Trophoblast cell (in vitro differentiated cells and primary cell): ENCODE results near the gene GALNS.

ENCODE experiments used
- DNase-seq, 2 donors: peaks; one replicate each; pipeline ENCODE4 v3.0.0-alpha.2; 2016
- H2AFZ ChIP-seq: 2 replicates; pipeline ENCODE4 v1.6.1; 2013; ENCODE audit warnings: low read length, moderate library complexity, mild to moderate bottlenecking; ENCODE audit not compliant: insufficient read depth, poor library complexity
- H2AK5ac ChIP-seq: 2 replicates; pipeline ENCODE4 v1.6.1; 2013; ENCODE audit warnings: mild to moderate bottlenecking, low read length
- H2BK120ac ChIP-seq: 2 replicates; pipeline ENCODE4 v1.6.1; 2013; ENCODE audit warnings: low read length, mild to moderate bottlenecking, moderate library complexity; ENCODE audit not compliant: insufficient read depth, poor library complexity
- H2BK12ac ChIP-seq: 2 replicates; pipeline ENCODE4 v1.6.1; 2013; ENCODE audit warnings: mild to moderate bottlenecking, low read length, moderate library complexity
- H2BK5ac ChIP-seq: 2 replicates; pipeline ENCODE4 v1.6.1; 2013; ENCODE audit warnings: low read length, low read depth, moderate library complexity, mild to moderate bottlenecking; ENCODE audit not compliant: poor library complexity
- H3K14ac ChIP-seq: 2 replicates; pipeline ENCODE4 v1.6.1; 2013; ENCODE audit warnings: mild to moderate bottlenecking, low read length
- H3K18ac ChIP-seq: 2 replicates; pipeline ENCODE4 v1.6.1; 2013; ENCODE audit warnings: mild to moderate bottlenecking, low read length
- H3K23ac ChIP-seq: 2 replicates; pipeline ENCODE4 v1.6.1; 2013; ENCODE audit warnings: low read length
- H3K27ac ChIP-seq: 2 replicates; pipeline ENCODE4 v1.5.1; 2013; ENCODE audit warnings: low read depth, mild to moderate bottlenecking, inconsistent platforms, low read length, moderate library complexity
- H3K27me3 ChIP-seq: 2 replicates; pipeline ENCODE4 v1.6.1; 2013; ENCODE audit warnings: inconsistent platforms, mild to moderate bottlenecking, low read length, moderate library complexity; ENCODE audit not compliant: insufficient read depth
- H3K36me3 ChIP-seq, 2 experiments: 1 replicate in 1 of 2; 2 replicates in 1 of 2; pipeline ENCODE4 v1.6.1; 2013; ENCODE audit warnings: low read length in 2 of 2, mild to moderate bottlenecking in 2 of 2, moderate library complexity in 1 of 2; ENCODE audit not compliant: insufficient read depth in 2 of 2, control insufficient read depth in 1 of 2
- H3K4ac ChIP-seq: 2 replicates; pipeline ENCODE4 v1.6.1; 2013; ENCODE audit warnings: low read depth, mild to moderate bottlenecking, low read length, moderate library complexity
- H3K4me1 ChIP-seq, 2 experiments: 1 replicate in 1 of 2; 2 replicates in 1 of 2; pipeline ENCODE4 v1.6.1; 2013; ENCODE audit warnings: low read length in 2 of 2, mild to moderate bottlenecking in 2 of 2, moderate library complexity in 1 of 2; ENCODE audit not compliant: insufficient read depth in 2 of 2, control insufficient read depth in 1 of 2
- H3K4me2 ChIP-seq: 2 replicates; pipeline ENCODE4 v1.6.1; 2013; ENCODE audit warnings: inconsistent platforms, mild to moderate bottlenecking, low read length, moderate library complexity
- H3K4me3 ChIP-seq: 2 replicates; pipeline ENCODE4 v1.5.1; 2013; ENCODE audit warnings: mild to moderate bottlenecking, low read depth, low read length, inconsistent platforms
- H3K79me1 ChIP-seq: one replicate; pipeline ENCODE4 v1.6.1; 2013; ENCODE audit warnings: low read length
- H3K79me2 ChIP-seq: 2 replicates; pipeline ENCODE4 v1.6.1; 2013; ENCODE audit warnings: low read length, mild to moderate bottlenecking; ENCODE audit not compliant: control insufficient read depth, insufficient read depth, poor library complexity
- H3K9ac ChIP-seq: 2 replicates; pipeline ENCODE4 v1.6.1; 2013; ENCODE audit warnings: mild to moderate bottlenecking, low read length
- H3K9me3 ChIP-seq: 2 replicates; pipeline ENCODE4 v1.6.1; 2013; ENCODE audit warnings: low read depth, mild to moderate bottlenecking, control low read depth, inconsistent platforms, low read length; ENCODE audit not compliant: insufficient read depth
- H4K12ac ChIP-seq: 2 replicates; pipeline ENCODE4 v1.6.1; 2013; ENCODE audit warnings: low read depth, mild to moderate bottlenecking, low read length, moderate library complexity
- H4K8ac ChIP-seq: 2 replicates; pipeline ENCODE4 v1.6.1; 2013; ENCODE audit warnings: low read depth, mild to moderate bottlenecking, low read length, moderate library complexity
- H4K91ac ChIP-seq: one replicate; pipeline ENCODE4 v1.6.1; 2013; ENCODE audit warnings: low read depth, mild to moderate bottlenecking, low read length, moderate library complexity
- WGBS: extraction: QIAGEN DNeasy Blood & Tissue Kit; methylation state at CpG from one replicate; pipeline ENCODE4 v1.1.7; 2013; ENCODE audit warnings: missing lambda C conversion rate; ENCODE audit not compliant: insufficient read length, insufficient coverage; ENCODE audit errors: extremely low coverage; 5-methylcytosine and 5-hydroxymethylcytosine counted together

Gene GALNS

GRCh38 chr16:88830783-88831182 lies 26.0 kb downstream of the GALNS start:
- Histone ChIP-seq H2BK120ac (no peak overlapping the region), H2AK5ac (no peak overlapping the region), H3K79me1 (no peaks in the 10 kb centered on the region), H3K4ac (no peak overlapping the region), H2BK12ac (no peak overlapping the region), H3K14ac (no peak overlapping the region), H3K4me1 (no peaks in the 10 kb centered on the region), H3K27me3 (no peaks in the 10 kb centered on the region), H3K9me3 (no peaks in the 10 kb centered on the region), H3K23ac (no peak overlapping the region), H4K12ac (no peak overlapping the region), H4K8ac (no peak overlapping the region), H3K18ac (no peak overlapping the region), H2BK5ac (no peak overlapping the region), H3K79me2 (no peaks in the 10 kb centered on the region), H3K27ac (no peak overlapping the region), H3K9ac (no peak overlapping the region), H4K91ac (no peak overlapping the region), H2AFZ (no peak overlapping the region), H3K4me2 (no peak overlapping the region), H3K36me3 (peaks cover 17 to 23% of the 10 kb centered on the region in 2 experiments), H3K4me3 (no peak overlapping the region)
- whole genome bisulfite sequencing: no CpG with 5 or more reads among the region's 14 CpGs
- DNase-seq: no peak

GRCh38 chr16:88830258-88830657 lies 26.5 kb downstream of the GALNS start:
- H4K8ac ChIP-seq: no peak overlapping the region
- H3K27ac ChIP-seq: no peak overlapping the region
- H3K14ac ChIP-seq: no peak overlapping the region
- H3K79me1 ChIP-seq: no peaks in the 10 kb centered on the region
- no peak overlapping the region for H2BK12ac ChIP-seq
- no peak overlapping the region for H2BK5ac ChIP-seq
- no peaks in the 10 kb centered on the region for H3K79me2 ChIP-seq
- no peaks in the 10 kb centered on the region for H3K9me3 ChIP-seq
- H3K18ac ChIP-seq: no peak overlapping the region
- no peak overlapping the region for H2AFZ ChIP-seq
- no peak overlapping the region for H3K4ac ChIP-seq
- no peak overlapping the region for H2AK5ac ChIP-seq
- H3K9ac ChIP-seq: no peak overlapping the region
- no peak for DNase-seq
- no peak overlapping the region for H4K91ac ChIP-seq
- H3K4me2 ChIP-seq: no peak overlapping the region
- H3K36me3 ChIP-seq: peaks cover 17 to 20% of the 10 kb centered on the region in 2 experiments
- H2BK120ac ChIP-seq: no peak overlapping the region
- H3K4me3 ChIP-seq: no peak overlapping the region
- no CpG with 5 or more reads among the region's 11 CpGs for WGBS
- H3K23ac ChIP-seq: no peak overlapping the region
- no peaks in the 10 kb centered on the region for H3K27me3 ChIP-seq
- H3K4me1 ChIP-seq: no peaks in the 10 kb centered on the region
- no peak overlapping the region for H4K12ac ChIP-seq

- H2BK12ac ChIP-seq: no peak overlapping the region
- H3K4me1 ChIP-seq: no peaks in the 10 kb centered on the region
- no peak overlapping the region for H3K18ac ChIP-seq
- no peak overlapping the region for H4K12ac ChIP-seq
- H2BK5ac ChIP-seq: no peak overlapping the region
- peaks cover 21 to 25% of the 10 kb centered on the region in 2 experiments for H3K36me3 ChIP-seq
- peaks cover 2% of the 10 kb centered on the region for H3K9me3 ChIP-seq
- H2AK5ac ChIP-seq: no peak overlapping the region
- no peak overlapping the region for H3K4me3 ChIP-seq
- no peak overlapping the region for H3K27ac ChIP-seq
- no peak overlapping the region for H2BK120ac ChIP-seq
- no peak overlapping the region for H3K4me2 ChIP-seq
- WGBS: no CpG with 5 or more reads among the region's 24 CpGs
- no peak overlapping the region for H3K4ac ChIP-seq
- no peaks in the 10 kb centered on the region for H3K79me1 ChIP-seq
- H4K91ac ChIP-seq: no peak overlapping the region
- no peak for DNase-seq
- no peak overlapping the region for H3K14ac ChIP-seq
- no peaks in the 10 kb centered on the region for H3K27me3 ChIP-seq
- H3K23ac ChIP-seq: no peak overlapping the region
- no peak overlapping the region for H3K9ac ChIP-seq
- H3K79me2 ChIP-seq: no peaks in the 10 kb centered on the region
- no peak overlapping the region for H4K8ac ChIP-seq
- H2AFZ ChIP-seq: no peak overlapping the region
Observed at GRCh38 chr16:88828711-88829110, 28.0 kb downstream of the GALNS start.

- WGBS: no CpG with 5 or more reads among the region's 21 CpGs
- H4K8ac ChIP-seq: no peak overlapping the region
Observed at GRCh38 chr16:88827727-88828126, 29.0 kb downstream of the GALNS start.

More at GRCh38 chr16:88827727-88828126, 29.0 kb downstream of the GALNS start:
- no peak overlapping the region for H3K23ac ChIP-seq
- H2BK120ac ChIP-seq: no peak overlapping the region
- no peak overlapping the region for H3K18ac ChIP-seq
- no peaks in the 10 kb centered on the region for H3K27me3 ChIP-seq
- H3K36me3 ChIP-seq: peaks cover 26 to 28% of the 10 kb centered on the region in 2 experiments
- H3K4me1 ChIP-seq: no peaks in the 10 kb centered on the region
- no peak overlapping the region for H4K12ac ChIP-seq
- no peak overlapping the region for H2BK5ac ChIP-seq
- H2AFZ ChIP-seq: no peak overlapping the region
- no peak overlapping the region for H3K4me2 ChIP-seq
- H3K27ac ChIP-seq: no peak overlapping the region
- H2AK5ac ChIP-seq: no peak overlapping the region
- peaks cover 2% of the 10 kb centered on the region for H3K9me3 ChIP-seq
- H3K4ac ChIP-seq: no peak overlapping the region
- no peak overlapping the region for H3K4me3 ChIP-seq
- no peak for DNase-seq
- H2BK12ac ChIP-seq: no peak overlapping the region
- H3K79me2 ChIP-seq: no peaks in the 10 kb centered on the region
- H3K14ac ChIP-seq: no peak overlapping the region
- H3K9ac ChIP-seq: no peak overlapping the region
- H4K91ac ChIP-seq: no peak overlapping the region
- no peaks in the 10 kb centered on the region for H3K79me1 ChIP-seq
